Smooth muscle cell of bladder (primary cell): ENCODE measurements around the gene MINDY1. TPM values are rescaled to one million over a fixed set of nuclear protein-coding genes. Genes with fewer than 3 reads are reported as not detected.

Experiments
- total RNA-seq: library from RNA; depleted of rRNA; stranded (reverse); fragments of >200 nt; gene quantifications from 2 replicates; pipeline ENCODE4 v1.2.3, GENCODE V29; 2014

The MINDY1 gene, protein sequence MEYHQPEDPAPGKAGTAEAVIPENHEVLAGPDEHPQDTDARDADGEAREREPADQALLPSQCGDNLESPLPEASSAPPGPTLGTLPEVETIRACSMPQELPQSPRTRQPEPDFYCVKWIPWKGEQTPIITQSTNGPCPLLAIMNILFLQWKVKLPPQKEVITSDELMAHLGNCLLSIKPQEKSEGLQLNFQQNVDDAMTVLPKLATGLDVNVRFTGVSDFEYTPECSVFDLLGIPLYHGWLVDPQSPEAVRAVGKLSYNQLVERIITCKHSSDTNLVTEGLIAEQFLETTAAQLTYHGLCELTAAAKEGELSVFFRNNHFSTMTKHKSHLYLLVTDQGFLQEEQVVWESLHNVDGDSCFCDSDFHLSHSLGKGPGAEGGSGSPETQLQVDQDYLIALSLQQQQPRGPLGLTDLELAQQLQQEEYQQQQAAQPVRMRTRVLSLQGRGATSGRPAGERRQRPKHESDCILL
- total RNA-seq: 6.4 and 6.6 TPM in 2 replicates

DNA sequence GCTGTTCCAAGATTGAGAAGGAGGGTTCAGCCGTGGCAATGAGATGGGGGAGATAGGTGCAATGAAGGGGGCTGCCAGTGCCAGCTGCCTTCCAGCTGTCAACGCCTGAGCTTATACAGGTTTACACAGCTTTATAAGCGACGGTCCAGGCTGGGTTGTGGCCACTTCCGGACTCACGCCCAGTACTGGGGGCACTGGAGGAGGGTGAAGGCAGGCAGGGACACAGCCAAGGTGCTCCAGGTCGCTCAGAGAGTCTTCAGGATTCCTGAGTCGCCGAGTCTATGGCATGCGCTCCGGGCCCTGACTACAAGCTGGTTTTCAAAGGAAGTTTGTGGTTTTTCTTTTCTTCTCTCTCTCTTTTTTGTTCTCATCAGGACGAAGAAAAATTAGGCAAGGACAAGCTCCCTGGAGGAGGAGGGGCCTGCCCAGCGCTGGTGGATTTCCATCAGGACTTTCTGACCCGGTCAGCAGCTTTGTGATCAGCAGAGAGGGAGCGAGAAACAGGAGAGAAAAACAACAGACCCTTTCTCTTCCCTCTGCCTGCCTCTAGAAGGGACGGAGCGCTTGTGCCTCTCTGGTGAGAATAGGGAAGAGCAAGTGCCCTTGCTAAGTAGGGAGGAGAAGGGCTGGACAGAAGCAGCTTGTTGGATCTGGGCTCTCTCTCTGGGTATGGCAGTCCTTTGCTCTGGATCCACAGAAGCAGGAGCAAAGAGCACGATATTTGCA is at the start of gene MINDY1:
Gene MINDY1 (minus strand): TSS at position 576 of the 726 bp plus-strand sequence. CDS start 4,285 bp downstream, outside the sequence.

DNA sequence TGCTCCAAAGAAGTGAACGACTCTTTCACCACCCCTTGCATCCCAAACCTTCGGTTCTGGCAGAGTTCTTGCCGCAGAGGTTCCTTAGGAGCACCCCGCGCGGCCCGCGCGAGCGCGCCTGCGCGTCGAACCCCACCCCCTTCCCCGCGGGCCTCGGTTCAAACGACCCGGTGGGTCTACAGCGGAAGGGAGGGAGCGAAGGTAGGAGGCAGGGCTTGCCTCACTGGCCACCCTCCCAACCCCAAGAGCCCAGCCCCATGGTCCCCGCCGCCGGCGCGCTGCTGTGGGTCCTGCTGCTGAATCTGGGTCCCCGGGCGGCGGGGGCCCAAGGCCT is 40.9 kb upstream of the MINDY1 start, which contains the start of gene C1orf56:
Gene C1orf56 (plus strand): TSS at position 161 of the 334 bp plus-strand sequence. CDS start 97 bp downstream, at position 258.

DNA sequence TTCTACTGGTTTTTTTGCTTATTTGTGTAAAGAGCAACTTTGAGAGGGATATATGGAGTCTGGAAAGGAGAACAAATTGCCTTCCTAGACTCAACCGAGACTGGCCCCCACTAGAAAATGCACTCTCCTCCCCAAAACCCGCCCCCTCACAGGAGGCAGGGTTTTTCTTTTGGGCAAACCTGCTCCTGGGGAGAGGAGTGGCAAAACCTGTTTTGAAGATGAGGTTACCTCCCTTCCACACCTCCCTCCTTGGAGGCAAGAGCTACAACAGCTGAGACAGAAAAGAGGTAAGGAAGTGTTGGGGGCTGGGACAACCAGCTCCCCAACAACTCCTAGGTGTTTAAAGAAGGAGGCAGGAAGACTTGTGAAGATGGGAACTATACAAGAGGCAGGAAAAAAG is 29.7 kb upstream of the MINDY1 start, which contains the start of gene BNIPL:
Gene BNIPL (plus strand): TSS at position 231 of the 400 bp plus-strand sequence. CDS start 140 bp downstream, at position 371.

DNA sequence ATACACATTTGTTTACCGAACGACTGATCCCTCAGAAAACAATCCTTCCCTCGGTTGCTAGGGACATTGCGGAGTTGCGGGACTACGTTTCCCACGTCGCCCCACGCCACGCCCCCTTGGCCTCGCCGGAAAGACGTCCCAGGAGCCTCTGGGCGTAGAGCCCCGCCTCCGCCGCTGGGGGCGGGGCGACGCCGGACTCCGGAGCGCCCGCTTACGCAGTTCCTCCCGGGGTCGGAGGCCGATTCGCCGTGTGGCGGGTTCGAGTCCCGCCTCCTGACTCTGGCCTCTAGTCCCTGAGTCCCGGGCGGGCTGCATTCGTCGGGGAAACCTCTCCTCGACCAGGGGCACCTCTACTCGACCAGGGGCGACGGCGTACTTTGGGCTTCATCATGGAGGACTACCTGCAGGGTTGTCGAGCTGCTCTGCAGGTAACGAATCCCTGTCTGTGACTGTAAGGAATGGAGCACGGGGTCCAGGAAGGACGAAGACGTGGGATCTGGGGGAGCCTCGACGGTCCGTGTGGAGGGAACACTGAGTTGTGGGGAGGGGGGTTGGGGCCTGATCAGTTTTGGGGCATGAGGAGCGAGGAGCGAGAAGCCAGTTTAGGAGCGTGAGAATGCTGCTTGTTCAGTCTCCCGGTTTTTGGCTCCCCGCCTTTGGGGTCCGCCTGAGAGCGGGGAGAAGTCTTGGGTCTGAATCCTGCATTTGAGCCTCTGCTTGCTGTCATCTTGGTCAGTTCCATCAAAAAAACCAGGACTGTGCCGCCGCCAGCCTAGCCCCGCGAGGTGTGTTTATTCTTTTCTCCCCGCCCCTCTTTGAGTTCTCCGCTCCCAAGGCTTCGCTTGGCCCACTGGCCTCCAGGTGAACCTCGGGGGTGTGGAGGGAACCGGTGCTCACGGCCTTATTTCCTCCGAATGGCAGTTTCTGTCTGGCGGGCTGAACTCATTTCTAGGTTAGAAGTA is 1.8 kb upstream of the MINDY1 start, which contains the start of gene PRUNE1:
Gene PRUNE1 (plus strand): TSS at position 206 of the 962 bp plus-strand sequence. CDS start 184 bp downstream, at position 390.

DNA sequence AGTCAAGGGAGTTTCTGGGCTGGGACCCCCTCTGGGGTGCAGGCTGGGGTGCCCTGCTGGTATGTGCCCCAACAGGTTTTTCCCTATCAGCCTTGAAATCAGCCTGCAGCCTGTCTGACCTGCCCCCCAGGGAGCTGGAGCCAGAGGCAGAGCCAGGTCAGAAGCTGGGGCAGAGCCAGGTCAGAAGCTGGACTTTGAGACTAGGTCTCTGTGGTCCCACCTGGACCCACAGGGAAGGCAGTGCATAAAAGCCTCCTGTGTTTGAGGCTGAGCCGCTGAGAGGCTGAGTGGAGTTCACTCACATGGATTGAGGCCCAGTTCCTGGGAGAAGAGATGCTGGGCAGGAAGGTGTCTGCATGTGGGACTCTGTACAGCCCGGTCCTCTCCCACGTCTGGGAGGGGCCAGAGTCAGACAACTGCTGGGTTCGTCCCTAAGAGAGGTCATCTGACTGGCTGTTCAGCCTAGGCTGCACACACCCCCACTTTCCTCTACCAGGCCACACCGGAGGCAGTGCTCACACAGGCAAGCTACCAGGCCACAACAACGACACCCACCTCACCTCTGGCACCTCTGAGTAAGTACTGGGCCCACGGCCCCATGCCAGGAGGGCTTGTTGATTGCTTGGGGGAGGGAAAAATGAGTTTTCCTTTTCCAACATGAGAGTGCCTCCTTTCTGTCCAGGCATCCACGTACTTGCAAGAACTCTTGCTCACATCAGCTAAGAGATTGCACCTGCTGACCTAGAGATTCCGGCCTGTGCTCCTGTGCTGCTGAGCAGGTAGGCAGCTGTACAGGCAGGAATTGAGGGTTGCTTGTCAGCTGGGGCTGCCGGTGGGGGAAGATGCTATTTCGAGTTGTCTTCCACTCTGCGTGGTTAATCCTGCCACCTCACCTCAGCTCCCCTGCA is 24.6 kb downstream of the MINDY1 start, which contains the start of gene ANXA9:
Gene ANXA9 (plus strand): TSS at position 488 of the 908 bp plus-strand sequence. CDS start 814 bp downstream, outside the sequence.

DNA sequence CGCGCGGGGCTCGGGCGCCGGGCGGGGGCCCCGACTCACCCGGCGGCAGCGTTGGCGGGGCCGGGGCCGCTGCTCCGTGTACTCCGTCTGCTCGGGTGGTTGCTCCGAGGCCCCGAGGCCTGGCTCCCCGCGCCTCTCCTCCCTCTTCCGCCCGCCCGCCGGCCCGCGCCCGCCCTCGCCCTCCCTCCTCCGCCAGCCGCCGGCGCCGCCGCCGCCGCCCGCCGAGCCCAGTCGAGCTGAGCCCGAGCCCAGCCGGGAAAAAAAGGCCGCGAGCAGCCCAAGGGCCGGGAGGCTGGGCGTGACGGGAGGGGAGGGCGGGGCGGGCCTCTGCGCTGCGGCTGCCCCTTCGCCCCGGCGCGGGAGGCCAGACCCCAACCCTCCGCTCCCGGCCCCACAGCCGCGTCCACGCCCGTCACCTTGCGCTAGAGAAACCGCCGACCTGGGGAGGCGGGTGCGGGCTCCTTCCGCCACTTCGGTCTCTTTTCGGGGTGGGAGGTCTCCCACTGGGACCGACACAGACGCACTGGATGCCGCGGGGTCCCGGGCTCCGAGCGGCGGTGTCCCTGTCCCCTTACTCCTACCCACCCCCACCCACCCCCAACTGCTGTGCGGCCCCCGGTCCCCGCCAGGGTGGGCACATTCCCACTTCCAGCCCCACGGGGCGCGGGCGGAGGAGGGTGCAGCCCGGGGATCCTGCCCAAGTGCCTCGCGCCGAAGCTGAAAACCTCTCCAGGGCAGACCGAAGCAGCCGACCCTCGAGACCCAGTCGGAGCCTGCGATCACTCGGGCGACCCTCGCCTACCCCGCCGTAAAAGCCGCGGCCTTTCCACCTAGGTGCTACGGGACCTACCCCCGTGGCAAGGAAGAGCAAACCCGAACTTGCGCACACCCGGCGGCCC is 31.9 kb downstream of the MINDY1 start, which contains the start of gene CERS2:
Gene CERS2 (minus strand): TSS at position 256 of the 899 bp plus-strand sequence. CDS start 5,745 bp downstream, outside the sequence.

Other genes with a start within 250 kb of the MINDY1 start
- 3.2 and 7.0 TPM in 2 replicates for gene CTSS, start 241.1 kb downstream of the MINDY1 start, total RNA-seq
- gene CTSK, start 198.6 kb downstream of the MINDY1 start, total RNA-seq: 89.3 and 116 TPM in 2 replicates
- 30.6 and 39.8 TPM in 2 replicates for gene ARNT, start 130.3 kb downstream of the MINDY1 start, total RNA-seq
- gene CTXND2, start 119.8 kb downstream of the MINDY1 start, total RNA-seq: not detected in 2 replicates
- gene SETDB1, start 80.5 kb downstream of the MINDY1 start, total RNA-seq: 27.9 and 28.1 TPM in 2 replicates
- 86.9 and 125 TPM in 2 replicates for gene CERS2, start 32.1 kb downstream of the MINDY1 start, total RNA-seq
- 0.14 and 0.28 TPM in 2 replicates for gene ANXA9, start 24.6 kb downstream of the MINDY1 start, total RNA-seq
- gene PRUNE1, start 1.5 kb upstream of the MINDY1 start, total RNA-seq: 5.5 and 8.1 TPM in 2 replicates
- 0.14 and 0.18 TPM in 2 replicates for gene BNIPL, start 29.7 kb upstream of the MINDY1 start, total RNA-seq
- gene C1orf56, start 40.8 kb upstream of the MINDY1 start, total RNA-seq: 0.85 and 2.2 TPM in 2 replicates
- 38.3 and 42.8 TPM in 2 replicates for gene CDC42SE1, start 52.7 kb upstream of the MINDY1 start, total RNA-seq
- gene MLLT11, start 53.5 kb upstream of the MINDY1 start, total RNA-seq: 3.0 and 3.1 TPM in 2 replicates
- 15.2 and 19.6 TPM in 2 replicates for gene GABPB2, start 63.9 kb upstream of the MINDY1 start, total RNA-seq
- 0.43 and 1.0 TPM in 2 replicates for gene SEMA6C, start 139.7 kb upstream of the MINDY1 start, total RNA-seq
- not detected in 2 replicates for gene TNFAIP8L2, start 149.7 kb upstream of the MINDY1 start, total RNA-seq
- 6.5 and 7.2 TPM in 2 replicates for gene LYSMD1, start 159.0 kb upstream of the MINDY1 start, total RNA-seq
- gene SCNM1, start 159.2 kb upstream of the MINDY1 start, total RNA-seq: 28.6 and 33.4 TPM in 2 replicates
- not detected in 2 replicates for gene TMOD4, start 169.1 kb upstream of the MINDY1 start, total RNA-seq
- 37.0 and 40.6 TPM in 2 replicates for gene VPS72, start 183.3 kb upstream of the MINDY1 start, total RNA-seq
- gene PIP5K1A, start 191.7 kb upstream of the MINDY1 start, total RNA-seq: 54.5 and 60.6 TPM in 2 replicates
- gene PSMD4, start 247.8 kb upstream of the MINDY1 start, total RNA-seq: 252 and 275 TPM in 2 replicates